ENCODE data around the gene FTH1. TPM values are rescaled to one million over a fixed set of nuclear protein-coding genes. Genes with fewer than 3 reads are reported as not detected.

Gene FTH1
- total RNA-seq, 1 donor from 2014 or later, result 3,807 TPM

GRCh38 chr11:61994981-61995380, 27.5 kb upstream of the FTH1 start:
- H3K27ac Mint-ChIP-seq (ENCODE audit: unreplicated experiment), result no peak overlapping the region
- H3K4me3 Mint-ChIP-seq (ENCODE audit: unreplicated experiment), result no peak overlapping the region
- peaks cover 2% of the 10 kb centered on the region for H3K27me3 Mint-ChIP-seq (ENCODE audit: low read depth)
- peaks cover 11% of the 10 kb centered on the region for H3K4me1 Mint-ChIP-seq (ENCODE audit: low read depth)
- TF ChIP-seq CTCF (IDR thresholded peaks at IDR 0.05), result no peak
- peaks cover 6% of the 10 kb centered on the region for H3K36me3 Mint-ChIP-seq (ENCODE audit: low read depth)
- no peak for DNase-seq (ENCODE audit: low spot score)
- peaks cover 13% of the 10 kb centered on the region for H3K9me3 Mint-ChIP-seq (ENCODE audit: low read depth)

DNA sequence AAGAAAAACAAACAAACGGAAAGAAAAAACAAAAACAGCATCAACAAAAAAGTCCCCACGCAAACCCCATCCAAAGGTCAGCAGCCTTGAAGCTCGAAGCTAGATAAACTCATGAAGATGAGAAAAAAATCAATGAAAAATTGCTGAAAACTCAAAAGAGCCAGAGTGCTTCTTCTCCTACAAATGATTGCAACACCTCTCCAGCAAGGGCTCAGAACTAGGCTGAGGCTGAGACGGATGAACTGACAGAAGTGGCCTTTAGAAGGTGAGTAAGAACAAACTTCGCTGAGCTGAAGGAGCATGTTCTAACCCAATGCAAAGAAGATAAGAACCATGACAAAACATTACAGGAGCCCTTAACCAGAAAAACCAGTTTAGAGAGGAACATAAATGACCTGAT, 18.4 kb upstream of the FTH1 start:
- peaks cover 9% of the 10 kb centered on the region for H3K4me1 Mint-ChIP-seq (ENCODE audit: low read depth)
- peaks cover 5% of the 10 kb centered on the region for H3K27me3 Mint-ChIP-seq (ENCODE audit: low read depth)
- no peak overlapping the region for H3K4me3 Mint-ChIP-seq (ENCODE audit: unreplicated experiment)
- peaks cover 19% of the 10 kb centered on the region for H3K36me3 Mint-ChIP-seq (ENCODE audit: low read depth)
- no peak overlapping the region for H3K27ac Mint-ChIP-seq (ENCODE audit: unreplicated experiment)
- TF ChIP-seq CTCF (IDR thresholded peaks at IDR 0.05), result no peak
- DNase-seq (ENCODE audit: low spot score), result no peak
- H3K9me3 Mint-ChIP-seq (ENCODE audit: low read depth), result peaks cover 35% of the 10 kb centered on the region

GRCh38 chr11:61983419-61983818, 16.0 kb upstream of the FTH1 start:
- H3K27ac Mint-ChIP-seq (ENCODE audit: unreplicated experiment), result no peak overlapping the region
- peaks cover 20% of the 10 kb centered on the region for H3K9me3 Mint-ChIP-seq (ENCODE audit: low read depth)
- no peak overlapping the region for H3K4me3 Mint-ChIP-seq (ENCODE audit: unreplicated experiment)
- DNase-seq (ENCODE audit: low spot score), result no peak
- TF ChIP-seq CTCF (IDR thresholded peaks at IDR 0.05), result no peak
- peaks cover 16% of the 10 kb centered on the region for H3K36me3 Mint-ChIP-seq (ENCODE audit: low read depth)
- peaks cover 26% of the 10 kb centered on the region for H3K4me1 Mint-ChIP-seq (ENCODE audit: low read depth)
- peaks cover 2% of the 10 kb centered on the region for H3K27me3 Mint-ChIP-seq (ENCODE audit: low read depth)

- DNase-seq (ENCODE audit: low spot score), result no peak
- H3K9me3 Mint-ChIP-seq (ENCODE audit: low read depth), result no peaks in the 10 kb centered on the region
- peak overlapping the region; percentile 55 for H3K27ac Mint-ChIP-seq (ENCODE audit: unreplicated experiment)
- no peak overlapping the region for H3K4me3 Mint-ChIP-seq (ENCODE audit: unreplicated experiment)
- TF ChIP-seq CTCF (IDR thresholded peaks at IDR 0.05), result no peak
- no peaks in the 10 kb centered on the region for H3K36me3 Mint-ChIP-seq (ENCODE audit: low read depth)
- H3K27me3 Mint-ChIP-seq (ENCODE audit: low read depth), result no peaks in the 10 kb centered on the region
- H3K4me1 Mint-ChIP-seq (ENCODE audit: low read depth), result peaks cover 45% of the 10 kb centered on the region
Observed at GRCh38 chr11:61980783-61981541, 13.5 kb upstream of the FTH1 start.

DNA sequence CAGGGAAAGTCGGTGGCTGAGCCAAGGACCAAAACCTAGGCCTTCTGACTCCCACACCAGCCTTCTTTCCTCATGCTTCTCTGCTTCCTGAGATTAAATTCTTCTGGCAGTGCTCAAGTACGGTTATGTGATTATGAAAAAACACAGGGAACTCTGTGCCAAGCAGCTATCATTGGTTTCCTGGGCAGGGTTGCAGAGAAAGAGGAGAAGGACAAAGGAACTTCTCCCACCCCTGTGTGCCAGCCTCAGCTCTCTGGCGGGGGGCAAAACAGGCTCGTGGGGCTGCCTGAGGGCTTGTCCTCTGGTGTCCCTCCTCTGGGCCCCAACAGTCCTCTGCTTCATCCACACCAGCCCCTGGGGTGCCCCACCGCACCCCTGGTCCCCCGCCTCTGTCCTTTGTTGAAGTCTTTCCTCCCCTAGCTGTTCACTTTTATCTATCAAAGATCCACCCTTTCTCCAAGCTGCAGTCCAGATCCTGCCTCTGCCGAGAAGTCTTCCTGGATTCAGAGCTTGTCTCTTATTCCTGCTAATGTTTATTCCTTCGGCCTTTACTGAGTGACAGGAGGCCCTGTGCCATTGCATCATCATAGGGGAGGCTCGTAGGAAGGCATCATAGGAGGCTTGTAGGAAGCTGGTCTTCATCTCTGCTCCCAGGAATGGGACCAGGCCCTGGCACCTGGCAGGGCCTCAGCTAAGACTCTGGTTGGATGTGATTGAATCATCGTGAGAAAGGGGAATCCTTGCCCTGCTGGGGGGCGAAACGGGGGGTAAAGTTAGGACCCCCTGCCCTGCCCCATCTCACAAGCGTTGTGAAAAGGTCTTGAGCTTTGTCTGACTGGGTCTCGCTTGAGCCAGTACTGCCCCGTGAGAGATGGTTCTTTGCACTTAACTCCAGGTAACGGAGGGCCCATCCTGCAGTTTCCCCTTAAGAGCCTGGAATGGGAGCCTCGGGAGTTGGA, 11.5 kb upstream of the FTH1 start:
- H3K27ac Mint-ChIP-seq (ENCODE audit: unreplicated experiment), result peak overlapping the region; percentile 94

More for the DNA sequence above, 11.5 kb upstream of the FTH1 start:
- Mint-ChIP-seq H3K9me3 (ENCODE audit: low read depth) (no peaks in the 10 kb centered on the region), H3K4me3 (ENCODE audit: unreplicated experiment) (no peak overlapping the region), H3K4me1 (ENCODE audit: low read depth) (peaks cover 59% of the 10 kb centered on the region), H3K27me3 (ENCODE audit: low read depth) (no peaks in the 10 kb centered on the region), H3K36me3 (ENCODE audit: low read depth) (no peaks in the 10 kb centered on the region)
- no peak for TF ChIP-seq CTCF (IDR thresholded peaks at IDR 0.05)
- no peak for DNase-seq (ENCODE audit: low spot score)

Data from chondrocyte (in vitro differentiated cells).